Measurements from ENCODE around the gene DUSP3.
A peak's percentile ranks its signal among the peaks of the same experiment; 100 is the strongest.

DNA sequence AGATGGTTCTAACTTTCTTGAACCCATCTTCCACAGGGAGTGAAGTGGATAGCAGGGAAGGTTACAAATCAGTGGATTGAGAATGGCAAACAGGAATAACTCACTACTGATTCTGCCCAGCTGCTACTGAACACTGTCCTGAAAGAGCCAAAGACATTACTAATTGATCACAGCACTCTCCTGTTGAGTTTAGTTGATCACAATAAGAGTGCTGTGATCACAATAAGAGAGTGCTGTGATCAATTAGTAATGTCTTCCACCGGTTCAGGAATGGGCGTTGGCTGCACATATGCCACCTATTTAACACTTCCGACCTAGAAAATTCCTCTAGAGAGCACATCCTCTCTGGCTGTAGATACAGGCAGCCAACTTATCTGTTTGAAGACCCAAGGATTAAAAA lies 12.8 kb upstream of the DUSP3 start:
- no peak for TF ChIP-seq REST (IDR thresholded peaks at IDR 0.05; ENCODE audit: low read depth)
- TF ChIP-seq CEBPB (IDR thresholded peaks at IDR 0.05) = no peak
- TF ChIP-seq EP300 (IDR thresholded peaks at IDR 0.05; ENCODE audit: borderline replicate concordance) = no peak
- no peak for TF ChIP-seq FOXM1 (IDR thresholded peaks at IDR 0.05; ENCODE audit: borderline replicate concordance, low read depth)
- TF ChIP-seq, protein P1, sequence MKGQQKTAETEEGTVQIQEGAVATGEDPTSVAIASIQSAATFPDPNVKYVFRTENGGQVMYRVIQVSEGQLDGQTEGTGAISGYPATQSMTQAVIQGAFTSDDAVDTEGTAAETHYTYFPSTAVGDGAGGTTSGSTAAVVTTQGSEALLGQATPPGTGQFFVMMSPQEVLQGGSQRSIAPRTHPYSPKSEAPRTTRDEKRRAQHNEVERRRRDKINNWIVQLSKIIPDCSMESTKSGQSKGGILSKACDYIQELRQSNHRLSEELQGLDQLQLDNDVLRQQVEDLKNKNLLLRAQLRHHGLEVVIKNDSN (IDR thresholded peaks at IDR 0.05) = no peak
- no peak for TF ChIP-seq EGR1 (IDR thresholded peaks at IDR 0.05)
- peak; percentile 56 for TF ChIP-seq YY1 (IDR thresholded peaks at IDR 0.05; ENCODE audit: low read depth)
- no peak for TF ChIP-seq TCF12 (IDR thresholded peaks at IDR 0.05; ENCODE audit: low read depth)
- no peak for TF ChIP-seq RAD21 (IDR thresholded peaks at IDR 0.05; ENCODE audit: low read depth)
- TF ChIP-seq ZBTB7A (IDR thresholded peaks at IDR 0.05; ENCODE audit: low read depth) = no peak
